Measurements from ENCODE around the gene JMJD1C.
"Not testable (repeated sequence)": the region's sequence is repeated elsewhere in the genome, so short reads cannot be mapped to it uniquely, and the experiment has no call there.

JMJD1C gene

GRCh38 chr10:63388421-63389031 is 77.3 kb downstream of the JMJD1C start:
- no peak for DNase-seq (ENCODE audit: low read depth)
- no peak overlapping the region for H3K4me3 ChIP-seq (ENCODE audit: low read depth, low read length)
- TF ChIP-seq CTCF (IDR thresholded peaks at IDR 0.05; ENCODE audit: control insufficient read depth, extremely low read depth, insufficient read depth), result no peak

- TF ChIP-seq CTCF (IDR thresholded peaks at IDR 0.05; ENCODE audit: control insufficient read depth, extremely low read depth, insufficient read depth), result no peak
- no peak for DNase-seq (ENCODE audit: low read depth)
- H3K4me3 ChIP-seq (ENCODE audit: low read depth, low read length), result no peak overlapping the region
Measured at GRCh38 chr10:63385254-63385653, 80.5 kb downstream of the JMJD1C start.

GRCh38 chr10:63384675-63385074 is 81.1 kb downstream of the JMJD1C start:
- H3K4me3 ChIP-seq (ENCODE audit: low read depth, low read length), result no peak overlapping the region
- TF ChIP-seq CTCF (IDR thresholded peaks at IDR 0.05; ENCODE audit: control insufficient read depth, extremely low read depth, insufficient read depth), result no peak
- DNase-seq (ENCODE audit: low read depth), result no peak

DNA sequence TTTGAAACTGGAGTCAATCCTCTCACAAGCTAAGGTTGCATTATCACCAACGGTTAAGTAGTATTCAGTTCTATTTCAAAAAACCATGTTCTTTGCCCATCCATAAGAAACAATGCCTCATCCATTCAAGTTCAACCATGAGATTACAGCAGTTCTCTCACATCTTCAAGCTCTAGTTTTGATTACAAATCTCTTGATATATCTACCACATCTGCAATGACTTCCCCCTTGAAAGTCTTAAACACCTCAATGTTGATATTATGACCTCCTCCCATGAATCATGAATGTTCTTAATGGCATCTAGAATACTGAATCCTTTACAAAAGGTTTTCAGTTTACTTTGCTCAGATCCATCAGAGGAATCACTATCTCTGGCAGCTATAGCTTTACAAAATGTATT is 81.8 kb downstream of the JMJD1C start:
- H3K4me3 ChIP-seq (ENCODE audit: low read depth, low read length), result no peak overlapping the region
- no peak for TF ChIP-seq CTCF (IDR thresholded peaks at IDR 0.05; ENCODE audit: control insufficient read depth, extremely low read depth, insufficient read depth)
- DNase-seq (ENCODE audit: low read depth), result no peak

GRCh38 chr10:63383141-63383540 is 82.6 kb downstream of the JMJD1C start:
- no peak overlapping the region for H3K4me3 ChIP-seq (ENCODE audit: low read depth, low read length)
- TF ChIP-seq CTCF (IDR thresholded peaks at IDR 0.05; ENCODE audit: control insufficient read depth, extremely low read depth, insufficient read depth), result no peak
- DNase-seq (ENCODE audit: low read depth), result no peak

DNA sequence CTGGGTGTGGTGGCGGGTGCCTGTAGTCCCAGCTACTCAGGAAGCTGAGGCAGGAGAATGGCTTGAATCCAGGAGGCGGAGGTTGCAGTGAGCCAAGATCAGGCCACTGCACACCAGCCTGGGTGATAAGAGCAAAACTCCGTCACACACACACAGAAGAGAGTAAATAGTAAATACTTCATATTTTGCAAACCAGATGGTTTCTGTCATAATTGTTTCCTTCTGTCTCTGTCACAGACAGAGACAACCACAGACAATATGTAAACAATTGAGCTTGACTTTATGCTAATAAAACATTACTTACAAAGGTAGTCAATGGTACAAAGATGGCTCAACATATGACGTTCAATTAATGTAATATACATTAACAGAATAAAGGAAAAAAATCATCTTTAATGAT is 83.7 kb downstream of the JMJD1C start:
- H3K4me3 ChIP-seq (ENCODE audit: low read depth, low read length), result no peak overlapping the region
- no peak for TF ChIP-seq CTCF (IDR thresholded peaks at IDR 0.05; ENCODE audit: control insufficient read depth, extremely low read depth, insufficient read depth)
- no peak for DNase-seq (ENCODE audit: low read depth)

DNA sequence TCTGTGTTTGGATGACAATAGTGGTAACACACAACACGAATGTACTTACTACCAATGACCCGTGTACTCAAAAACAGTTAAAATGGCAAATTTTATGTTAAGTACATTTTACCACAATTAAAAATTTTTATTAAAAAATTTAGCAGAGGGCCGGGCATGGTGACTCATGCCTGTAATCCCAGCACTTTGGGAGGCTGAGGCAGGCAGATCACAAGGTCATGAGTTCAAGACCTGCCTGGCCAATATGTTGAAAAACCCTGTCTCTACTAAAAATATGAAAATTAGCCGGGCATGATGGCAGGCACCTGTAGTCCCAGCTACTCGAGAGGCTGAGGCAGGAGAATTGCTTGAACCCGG is 88.5 kb downstream of the JMJD1C start:
- H3K4me3 ChIP-seq (ENCODE audit: low read depth, low read length); DNase-seq (ENCODE audit: low read depth): not testable (repeated sequence)

Measured in LNCaP clone FGC (cell line).